ENCODE data around the gene TTBK2.
A peak's percentile ranks its signal among the peaks of the same experiment; 100 is the strongest.
"Not testable (repeated sequence)": the region's sequence is repeated elsewhere in the genome, so short reads cannot be mapped to it uniquely, and the experiment has no call there.

Gene TTBK2

GRCh38 chr15:42920519-42921341 lies at the start of gene TTBK2:
Gene TTBK2, minus strand, starts transcription at chr15:42920778. Its CDS starts 42,161 bp downstream, at chr15:42878617.
- Mint-ChIP-seq H3K4me3 (peak within 1 kb of the TSS; percentile 98), H3K27ac (peak within 1 kb of the TSS; percentile 97), H3K9me3 (no peaks in the 10 kb centered on the region), H3K4me1 (peaks cover 30% of the 10 kb centered on the region), H3K36me3 (no peaks in the 10 kb centered on the region), H3K27me3 (no peaks in the 10 kb centered on the region)

GRCh38 chr15:42964476-42964875 lies 43.9 kb upstream of the TTBK2 start:
- no peaks in the 10 kb centered on the region for H3K4me1 Mint-ChIP-seq
- no peak overlapping the region for H3K27ac Mint-ChIP-seq
- no peaks in the 10 kb centered on the region for H3K27me3 Mint-ChIP-seq
- H3K9me3 Mint-ChIP-seq: no peaks in the 10 kb centered on the region
- H3K36me3 Mint-ChIP-seq: peaks cover 32% of the 10 kb centered on the region
- H3K4me3 Mint-ChIP-seq: no peak overlapping the region

- H3K4me3 Mint-ChIP-seq: no peak overlapping the region
- H3K9me3 Mint-ChIP-seq: no peaks in the 10 kb centered on the region
- peaks cover 42% of the 10 kb centered on the region for H3K36me3 Mint-ChIP-seq
- H3K27me3 Mint-ChIP-seq: no peaks in the 10 kb centered on the region
- peaks cover 5% of the 10 kb centered on the region for H3K4me1 Mint-ChIP-seq
- H3K27ac Mint-ChIP-seq: no peak overlapping the region
Observed at GRCh38 chr15:42955518-42955917, 34.9 kb upstream of the TTBK2 start.

- Mint-ChIP-seq H3K4me1 (peaks cover 5% of the 10 kb centered on the region), H3K27ac (no peak overlapping the region), H3K4me3 (no peak overlapping the region), H3K27me3 (no peaks in the 10 kb centered on the region), H3K9me3 (no peaks in the 10 kb centered on the region), H3K36me3 (peaks cover 37% of the 10 kb centered on the region)
Observed at GRCh38 chr15:42954291-42954690, 33.7 kb upstream of the TTBK2 start.

GRCh38 chr15:42948898-42949297 lies 28.3 kb upstream of the TTBK2 start:
- H3K36me3 Mint-ChIP-seq: peaks cover 28% of the 10 kb centered on the region
- not testable (repeated sequence) for H3K27me3 Mint-ChIP-seq, H3K4me1 Mint-ChIP-seq, H3K27ac Mint-ChIP-seq, H3K4me3 Mint-ChIP-seq, H3K9me3 Mint-ChIP-seq

- no peaks in the 10 kb centered on the region for H3K9me3 Mint-ChIP-seq
- peaks cover 8% of the 10 kb centered on the region for H3K36me3 Mint-ChIP-seq
- no peaks in the 10 kb centered on the region for H3K4me1 Mint-ChIP-seq
- no peak overlapping the region for H3K27ac Mint-ChIP-seq
- no peaks in the 10 kb centered on the region for H3K27me3 Mint-ChIP-seq
- H3K4me3 Mint-ChIP-seq: no peak overlapping the region
Observed at GRCh38 chr15:42940527-42940926, 19.9 kb upstream of the TTBK2 start.

GRCh38 chr15:42939841-42940240 lies 19.3 kb upstream of the TTBK2 start:
- H3K9me3 Mint-ChIP-seq: no peaks in the 10 kb centered on the region
- H3K4me3 Mint-ChIP-seq: no peak overlapping the region
- no peaks in the 10 kb centered on the region for H3K4me1 Mint-ChIP-seq
- peaks cover 4% of the 10 kb centered on the region for H3K36me3 Mint-ChIP-seq
- H3K27me3 Mint-ChIP-seq: no peaks in the 10 kb centered on the region
- no peak overlapping the region for H3K27ac Mint-ChIP-seq

GRCh38 chr15:42937143-42937542 lies 16.6 kb upstream of the TTBK2 start:
- Mint-ChIP-seq H3K9me3 (no peaks in the 10 kb centered on the region), H3K27me3 (no peaks in the 10 kb centered on the region), H3K4me3 (no peak overlapping the region), H3K36me3 (peaks cover 2% of the 10 kb centered on the region), H3K4me1 (no peaks in the 10 kb centered on the region), H3K27ac (no peak overlapping the region)

GRCh38 chr15:42933886-42934667 lies 13.5 kb upstream of the TTBK2 start:
- no peaks in the 10 kb centered on the region for H3K27me3 Mint-ChIP-seq
- no peak overlapping the region for H3K27ac Mint-ChIP-seq
- no peaks in the 10 kb centered on the region for H3K9me3 Mint-ChIP-seq
- H3K36me3 Mint-ChIP-seq: no peaks in the 10 kb centered on the region
- no peaks in the 10 kb centered on the region for H3K4me1 Mint-ChIP-seq
- H3K4me3 Mint-ChIP-seq: no peak overlapping the region

- H3K4me3 Mint-ChIP-seq: no peak overlapping the region
- no peaks in the 10 kb centered on the region for H3K4me1 Mint-ChIP-seq
- no peaks in the 10 kb centered on the region for H3K36me3 Mint-ChIP-seq
- no peaks in the 10 kb centered on the region for H3K27me3 Mint-ChIP-seq
- no peaks in the 10 kb centered on the region for H3K9me3 Mint-ChIP-seq
- H3K27ac Mint-ChIP-seq: no peak overlapping the region
Observed at GRCh38 chr15:42932833-42933515, 12.4 kb upstream of the TTBK2 start.

- H3K36me3 Mint-ChIP-seq: no peaks in the 10 kb centered on the region
- no peak overlapping the region for H3K27ac Mint-ChIP-seq
- H3K4me3 Mint-ChIP-seq: no peak overlapping the region
- H3K4me1 Mint-ChIP-seq: no peaks in the 10 kb centered on the region
- H3K9me3 Mint-ChIP-seq: no peaks in the 10 kb centered on the region
- no peaks in the 10 kb centered on the region for H3K27me3 Mint-ChIP-seq
Observed at GRCh38 chr15:42931702-42932486, 11.3 kb upstream of the TTBK2 start.

- H3K9me3 Mint-ChIP-seq: no peaks in the 10 kb centered on the region
- no peak overlapping the region for H3K27ac Mint-ChIP-seq
- no peaks in the 10 kb centered on the region for H3K27me3 Mint-ChIP-seq
- H3K36me3 Mint-ChIP-seq: no peaks in the 10 kb centered on the region
- no peaks in the 10 kb centered on the region for H3K4me1 Mint-ChIP-seq
- no peak overlapping the region for H3K4me3 Mint-ChIP-seq
Observed at GRCh38 chr15:42929306-42929848, 8.8 kb upstream of the TTBK2 start.

- Mint-ChIP-seq H3K27me3 (no peaks in the 10 kb centered on the region), H3K36me3 (no peaks in the 10 kb centered on the region), H3K4me3 (peak overlapping the region; percentile 98), H3K27ac (peak overlapping the region; percentile 97), H3K9me3 (no peaks in the 10 kb centered on the region), H3K4me1 (peaks cover 30% of the 10 kb centered on the region)
Observed at GRCh38 chr15:42921342-42921731, 759 bp upstream of the TTBK2 start.

- Mint-ChIP-seq H3K4me1 (peaks cover 35% of the 10 kb centered on the region), H3K36me3 (no peaks in the 10 kb centered on the region), H3K9me3 (no peaks in the 10 kb centered on the region), H3K4me3 (peak overlapping the region; percentile 95), H3K27ac (peak overlapping the region; percentile 92), H3K27me3 (no peaks in the 10 kb centered on the region)
Observed at GRCh38 chr15:42919799-42920518, 619 bp downstream of the TTBK2 start.

Data from activated naive CD4-positive, alpha-beta T cell treated with anti-CD3 and anti-CD28 coated beads, Interleukin-2, amount 50 U/mL, for 24 hours (primary cell).